ENCODE results near the gene MAN2B2. TPM values are rescaled to one million over a fixed set of nuclear protein-coding genes. Genes with fewer than 3 reads are reported as not detected.

The MAN2B2 gene
- total RNA-seq, 1 experiment from 2014 or later, result 30.9 TPM

- no peak for TF ChIP-seq CTCF (IDR thresholded peaks at IDR 0.05; ENCODE audit: unreplicated experiment)
- peaks cover 7% of the 10 kb centered on the region for H3K36me3 Mint-ChIP-seq (ENCODE audit: insufficient read depth, unreplicated experiment)
- DNase-seq, result no peak
- no peaks in the 10 kb centered on the region for H3K4me1 Mint-ChIP-seq (ENCODE audit: low read depth, unreplicated experiment)
- H3K27ac Mint-ChIP-seq (ENCODE audit: unreplicated experiment), result no peak overlapping the region
- no peak overlapping the region for H3K4me3 Mint-ChIP-seq (ENCODE audit: low read depth, unreplicated experiment)
- H3K9me3 Mint-ChIP-seq (ENCODE audit: low read depth, unreplicated experiment), result no peaks in the 10 kb centered on the region
- BruUV-seq (replicated peaks), result no TSS peak
- intact Hi-C loops (cut with micrococcal nuclease; ENCODE audit: unreplicated experiment), result no loop called here
- CTCF ChIA-PET, result no interaction called here
- no peaks in the 10 kb centered on the region for H3K27me3 Mint-ChIP-seq (ENCODE audit: unreplicated experiment)
These were observed 23.1 kb downstream of the MAN2B2 start for GRCh38 chr4:6598127-6598526.

- intact Hi-C loops (cut with micrococcal nuclease; ENCODE audit: unreplicated experiment), result no loop called here
- no peak for TF ChIP-seq CTCF (IDR thresholded peaks at IDR 0.05; ENCODE audit: unreplicated experiment)
- DNase-seq, result no peak
- Mint-ChIP-seq H3K27me3 (ENCODE audit: unreplicated experiment) (no peaks in the 10 kb centered on the region), H3K4me3 (ENCODE audit: low read depth, unreplicated experiment) (no peak overlapping the region), H3K36me3 (ENCODE audit: insufficient read depth, unreplicated experiment) (peaks cover 7% of the 10 kb centered on the region), H3K4me1 (ENCODE audit: low read depth, unreplicated experiment) (no peaks in the 10 kb centered on the region), H3K27ac (ENCODE audit: unreplicated experiment) (no peak overlapping the region), H3K9me3 (ENCODE audit: low read depth, unreplicated experiment) (no peaks in the 10 kb centered on the region)
- CTCF ChIA-PET, result no interaction called here
- no TSS peak for BruUV-seq (replicated peaks)
These were observed 23.7 kb downstream of the MAN2B2 start for GRCh38 chr4:6598641-6599040.

GRCh38 chr4:6601661-6602250, 26.8 kb downstream of the MAN2B2 start:
- TF ChIP-seq CTCF (IDR thresholded peaks at IDR 0.05; ENCODE audit: unreplicated experiment), result no peak

GRCh38 chr4:6602289-6602688, 27.3 kb downstream of the MAN2B2 start:
- no peaks in the 10 kb centered on the region for H3K9me3 Mint-ChIP-seq (ENCODE audit: low read depth, unreplicated experiment)
- CTCF ChIA-PET, result interaction anchor here (0.7 kb wide), 3 partner anchors 21 to 86 kb away, joined by 3 to 5 read pairs (median 4); no protein-coding TSS in a partner anchor
- BruUV-seq (replicated peaks), result no TSS peak
- no peak for TF ChIP-seq CTCF (IDR thresholded peaks at IDR 0.05; ENCODE audit: unreplicated experiment)
- no peaks in the 10 kb centered on the region for H3K27me3 Mint-ChIP-seq (ENCODE audit: unreplicated experiment)
- no peak overlapping the region for H3K27ac Mint-ChIP-seq (ENCODE audit: unreplicated experiment)
- H3K4me1 Mint-ChIP-seq (ENCODE audit: low read depth, unreplicated experiment), result no peaks in the 10 kb centered on the region
- intact Hi-C loops (cut with micrococcal nuclease; ENCODE audit: unreplicated experiment), result no loop called here
- no peak overlapping the region for H3K4me3 Mint-ChIP-seq (ENCODE audit: low read depth, unreplicated experiment)
- H3K36me3 Mint-ChIP-seq (ENCODE audit: insufficient read depth, unreplicated experiment), result no peaks in the 10 kb centered on the region
- DNase-seq, result no peak

More at GRCh38 chr4:6601661-6602250, 26.8 kb downstream of the MAN2B2 start:
- Mint-ChIP-seq H3K9me3 (ENCODE audit: low read depth, unreplicated experiment) (no peaks in the 10 kb centered on the region), H3K27ac (ENCODE audit: unreplicated experiment) (no peak overlapping the region), H3K27me3 (ENCODE audit: unreplicated experiment) (no peaks in the 10 kb centered on the region), H3K4me3 (ENCODE audit: low read depth, unreplicated experiment) (no peak overlapping the region), H3K36me3 (ENCODE audit: insufficient read depth, unreplicated experiment) (peaks cover under 1% of the 10 kb centered on the region), H3K4me1 (ENCODE audit: low read depth, unreplicated experiment) (no peaks in the 10 kb centered on the region)
- CTCF ChIA-PET, result no interaction called here
- intact Hi-C loops (cut with micrococcal nuclease; ENCODE audit: unreplicated experiment), result no loop called here
- DNase-seq, result no peak
- no TSS peak for BruUV-seq (replicated peaks)
